H1 (cell line): ENCODE measurements around the gene BIVM. TPM values are rescaled to one million over a fixed set of nuclear protein-coding genes. Genes with fewer than 3 reads are reported as not detected.

ENCODE experiments used
- HDAC6 ChIP-seq: IDR thresholded peaks from one replicate; pipeline ENCODE4 v1.7.1; 2012; ENCODE audit warnings: low read depth, mild to moderate bottlenecking, inconsistent platforms, low read length, moderate library complexity
- KDM1A ChIP-seq: fragments of 200-600, 300-600 bp; sonication (generic); IDR thresholded peaks from 2 replicates; pipeline ENCODE4 v1.7.1; 2016; ENCODE audit warnings: mild to moderate bottlenecking, low read length, borderline replicate concordance
- MAFK ChIP-seq: IDR thresholded peaks from 2 replicates; pipeline ENCODE4 v1.6.1; 2012; ENCODE audit warnings: low read depth, mild to moderate bottlenecking, improper control_type of control experiment, low read length
- NANOG ChIP-seq: IDR thresholded peaks from 2 replicates; pipeline ENCODE4 v1.6.1; 2011; ENCODE audit warnings: low read length, low read depth, mild to moderate bottlenecking, inconsistent platforms; ENCODE audit not compliant: insufficient read depth, poor library complexity, severe bottlenecking
- RFX5 ChIP-seq: IDR thresholded peaks from 2 replicates; pipeline ENCODE4 v1.6.1; 2011; ENCODE audit warnings: low read depth, low read length, improper control_type of control experiment, borderline replicate concordance
- RNF2 ChIP-seq: fragments of 200-900, 300-1000 bp; sonication (generic); IDR thresholded peaks from 2 replicates; pipeline ENCODE4 v1.7.1; 2016; ENCODE audit warnings: borderline replicate concordance, low read depth, mild to moderate bottlenecking, antibody characterized with exemption, low read length; ENCODE audit not compliant: poor library complexity, severe bottlenecking; ENCODE audit errors: missing control alignments
- SAP30 ChIP-seq: fragments of 300-600 bp; sonication (generic); IDR thresholded peaks from 2 replicates; pipeline ENCODE4 v1.7.1; 2012; ENCODE audit warnings: low read length, moderate library complexity, mild to moderate bottlenecking, inconsistent platforms; ENCODE audit not compliant: insufficient read depth, insufficient replicate concordance
- polyA plus RNA-seq, 7 experiments: library from polyadenylated mRNA; depleted of rRNA in 3 of 7; stranded (reverse) in 5 of 7; unstranded in 2 of 7; fragments of >200 nt in 5 of 7; fragments of 200-250 nt in 2 of 7; gene quantifications; 1 replicate in 5 of 7; 2 replicates in 1 of 7; 4 replicates in 1 of 7; pipeline versions ENCODE4 v1.2.1 to v1.2.3, GENCODE V29; 2011 to 2013; ENCODE audit warnings: missing spikeins in 2 of 7, mixed read lengths in 2 of 7
- total RNA-seq: library from RNA; stranded (reverse); fragmentation: NEBNext Ultra II Directional; extraction: Animal tissue kit (Norgen Biotek cat#: 25700); gene quantifications from 2 replicates; pipeline ENCODE4 v1.2.1, GENCODE V29; 2021
- TF ChIP-seq, protein P1 (sequence below): IDR thresholded peaks from 2 replicates; pipeline ENCODE4 v1.6.1; 2012; ENCODE audit warnings: low read length, inconsistent platforms

The BIVM gene
- total and polyA plus RNA-seq, 2 of the 8 experiments (the other 6 are each of a cell fraction or from before 2014, with no cell fraction given): 1.8 to 5.5 TPM

DNA sequence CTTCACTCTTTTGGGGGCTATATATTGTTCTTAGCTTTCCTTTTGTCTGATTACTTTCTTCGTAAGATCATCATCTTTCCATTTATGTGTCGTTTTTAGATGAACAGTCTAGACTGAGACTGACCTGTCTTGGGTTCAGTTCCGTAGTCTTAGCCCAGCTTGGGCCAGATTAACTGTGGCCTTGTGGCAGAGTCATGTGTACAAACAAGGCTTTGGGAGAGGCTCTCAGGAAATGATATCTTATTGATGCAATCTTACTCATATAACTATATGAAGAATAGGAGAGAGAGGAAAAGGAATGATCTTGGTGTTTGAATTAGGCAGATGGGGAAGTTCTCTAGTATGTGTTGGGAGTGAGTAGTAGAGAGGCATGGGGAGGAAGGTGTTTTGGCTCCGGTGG lies 40.1 kb downstream of the BIVM start (continued):
- TF ChIP-seq RNF2: no peak
- TF ChIP-seq, protein P1, sequence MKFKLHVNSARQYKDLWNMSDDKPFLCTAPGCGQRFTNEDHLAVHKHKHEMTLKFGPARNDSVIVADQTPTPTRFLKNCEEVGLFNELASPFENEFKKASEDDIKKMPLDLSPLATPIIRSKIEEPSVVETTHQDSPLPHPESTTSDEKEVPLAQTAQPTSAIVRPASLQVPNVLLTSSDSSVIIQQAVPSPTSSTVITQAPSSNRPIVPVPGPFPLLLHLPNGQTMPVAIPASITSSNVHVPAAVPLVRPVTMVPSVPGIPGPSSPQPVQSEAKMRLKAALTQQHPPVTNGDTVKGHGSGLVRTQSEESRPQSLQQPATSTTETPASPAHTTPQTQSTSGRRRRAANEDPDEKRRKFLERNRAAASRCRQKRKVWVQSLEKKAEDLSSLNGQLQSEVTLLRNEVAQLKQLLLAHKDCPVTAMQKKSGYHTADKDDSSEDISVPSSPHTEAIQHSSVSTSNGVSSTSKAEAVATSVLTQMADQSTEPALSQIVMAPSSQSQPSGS: no peak
- TF ChIP-seq RFX5: no peak
- TF ChIP-seq KDM1A: no peak
- no peak for TF ChIP-seq NANOG
- no peak for TF ChIP-seq HDAC6
- TF ChIP-seq MAFK: no peak
- no peak for TF ChIP-seq SAP30
